Suprapubic skin (tissue), 4 donors: ENCODE results near the gene AHSP. TPM values are rescaled to one million over a fixed set of nuclear protein-coding genes. Genes with fewer than 3 reads are reported as not detected.

Experiments used
- DNase-seq, 2 donors: peaks; one replicate each; pipeline ENCODE4 v3.0.0-alpha.2; 2019; ENCODE audit warnings: low spot score in 2 of 2
- H3K27ac ChIP-seq: fragments of 200-600 bp; sonication (generic); one replicate; pipeline ENCODE4 v1.5.1; 2019
- H3K27me3 ChIP-seq: fragments of 200-600 bp; sonication (generic); one replicate; pipeline ENCODE4 v1.5.1; 2019
- H3K36me3 ChIP-seq: fragments of 200-600 bp; sonication (generic); one replicate; pipeline ENCODE4 v1.5.1; 2019
- H3K4me1 ChIP-seq: fragments of 200-600 bp; sonication (generic); one replicate; pipeline ENCODE4 v1.5.1; 2019
- H3K4me3 ChIP-seq: fragments of 200-600 bp; sonication (generic); one replicate; pipeline ENCODE4 v1.5.1; 2019; ENCODE audit warnings: mild to moderate bottlenecking
- H3K9me3 ChIP-seq: fragments of 200-600 bp; sonication (generic); one replicate; pipeline ENCODE4 v1.5.1; 2019
- CTCF ChIP-seq, 2 donors: fragments of 200-600 bp in 1 of 2; fragments of 450-650 bp in 1 of 2; sonication (generic) in 1 of 2; IDR thresholded peaks; one replicate each; pipeline ENCODE4 v1.5.1; 2016 to 2019; ENCODE audit warnings: antibody characterized with exemption in 2 of 2, mild to moderate bottlenecking in 1 of 2, moderate library complexity in 1 of 2
- EP300 ChIP-seq: sonication (generic); formaldehyde crosslinking; IDR thresholded peaks from one replicate; pipeline ENCODE4 v1.6.1; 2017; ENCODE audit warnings: antibody characterized with exemption
- POLR2A ChIP-seq, 2 donors: fragments of 450-650 bp; IDR thresholded peaks; one replicate each; pipeline ENCODE4 v1.6.1; 2017; ENCODE audit warnings: antibody characterized with exemption in 2 of 2, mild to moderate bottlenecking in 2 of 2, moderate library complexity in 2 of 2
- POLR2AphosphoS5 ChIP-seq, 3 donors: sonication (generic); formaldehyde crosslinking; IDR thresholded peaks; one replicate each; pipeline ENCODE4 v1.6.1; 2017; ENCODE audit warnings: antibody characterized with exemption in 3 of 3
- WGBS: methylation state at CpG from one replicate; pipeline ENCODE4 v1.1.5; 2018; 5-methylcytosine and 5-hydroxymethylcytosine counted together
- total RNA-seq, 4 donors: library from RNA; depleted of rRNA; stranded (reverse); fragments of >200 nt; gene quantifications; one replicate each; pipeline ENCODE4 v1.1.0, GENCODE V29; 2016

Gene AHSP
- total RNA-seq, 4 donors from 2014 or later: not detected

GRCh38 chr16:31577411-31577810 lies 49.7 kb downstream of the AHSP start:
- H3K4me3 ChIP-seq: no peak overlapping the region
- H3K27ac ChIP-seq: no peak overlapping the region
- H3K4me1 ChIP-seq: no peaks in the 10 kb centered on the region
- 45% methylated on average over 1 of the region's 1 CpG for WGBS
- H3K9me3 ChIP-seq: peaks cover 20% of the 10 kb centered on the region
- no peak for DNase-seq
- H3K27me3 ChIP-seq: no peaks in the 10 kb centered on the region
- no peaks in the 10 kb centered on the region for H3K36me3 ChIP-seq
- no peak for TF ChIP-seq CTCF (IDR thresholded peaks at IDR 0.05)
- TF ChIP-seq POLR2AphosphoS5 (IDR thresholded peaks at IDR 0.05): no peak
- TF ChIP-seq POLR2A (IDR thresholded peaks at IDR 0.05): no peak
- TF ChIP-seq EP300: no peak

Other genes with a start within 250 kb of the AHSP start
- gene ITGAX, start 172.7 kb upstream of the AHSP start, total RNA-seq: 1 to 10 TPM in 3 of 4 donors, not detected in 1; 1.1 to 2.0 (median 1.2) TPM
- gene ITGAD, start 134.6 kb upstream of the AHSP start, total RNA-seq: not detected
- gene COX6A2, start 99.5 kb upstream of the AHSP start, total RNA-seq: not detected
- gene ZNF843, start 85.1 kb upstream of the AHSP start, total RNA-seq: 1 to 10 TPM; 1.0 to 5.3 (median 1.8) TPM
- 10 to 100 TPM in 3 of 4 donors, 1 to 10 TPM in 1; 9.7 to 24.3 (median 17.9) TPM for gene ARMC5, start 68.4 kb upstream of the AHSP start, total RNA-seq
- gene TGFB1I1, start 55.7 kb upstream of the AHSP start, total RNA-seq: 10 to 100 TPM; 13.2 to 18.8 (median 14.6) TPM
- gene SLC5A2, start 44.8 kb upstream of the AHSP start, total RNA-seq: 1 to 10 TPM in 2 of 4 donors, not detected in 2; 1.1 to 1.4 TPM
- gene RUSF1, start 19.5 kb upstream of the AHSP start, total RNA-seq: 100 to 1,000 TPM in 1 of 4 donors, 10 to 100 TPM in 3; 44.6 to 109 (median 56.1) TPM